ENCODE measurements around the gene NFKBIE. TPM values are rescaled to one million over a fixed set of nuclear protein-coding genes. Genes with fewer than 3 reads are reported as not detected.

NFKBIE gene
- total and polyA plus RNA-seq, 4 experiments from 2014 or later = 8.0 to 15.0 (median 10.5) TPM

DNA sequence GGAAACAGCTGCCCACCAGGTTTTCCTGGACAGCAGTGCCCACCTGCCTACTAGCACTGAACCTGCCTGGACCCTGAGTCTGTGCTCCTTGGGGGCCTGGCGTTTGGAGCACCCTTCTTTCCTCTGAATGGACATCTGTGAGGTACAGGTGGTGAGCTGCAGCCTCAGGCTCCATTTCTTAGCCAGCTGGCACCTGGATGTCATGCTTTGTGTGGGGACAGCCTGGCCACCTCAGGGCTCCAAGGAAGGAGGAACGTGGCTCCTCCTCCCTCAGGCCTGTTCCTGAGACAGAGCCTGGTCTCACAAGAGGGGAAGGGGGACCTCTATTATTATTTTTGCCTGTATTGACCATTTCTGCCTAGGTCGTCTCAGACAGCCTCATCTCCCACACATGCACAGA, 13.0 kb upstream of the NFKBIE start:
- intact Hi-C loops (cut with micrococcal nuclease) = no loop called here
- Histone ChIP-seq H3K27me3 (ENCODE audit: insufficient read depth, low read length) (peaks cover 14% of the 10 kb centered on the region), H3K4me1 (ENCODE audit: insufficient read depth, low read length) (no peaks in the 10 kb centered on the region), H3K9me3 (ENCODE audit: control insufficient read depth in 1 of 2, low read length in 2 of 2) (no peaks in the 10 kb centered on the region), H3K27ac (ENCODE audit: low read depth, low read length) (no peak overlapping the region), H3K36me3 (ENCODE audit: insufficient read depth, low read length) (no peaks in the 10 kb centered on the region), H3K4me3 (ENCODE audit: low read length in 2 of 2) (no peak overlapping the region)
- Mint-ChIP-seq H3K36me3 (peaks cover 0 to 9% of the 10 kb centered on the region in 2 donors), H3K27ac (no peak overlapping the region), H3K27me3 (peaks cover 33 to 53% of the 10 kb centered on the region in 2 donors), H3K4me3 (no peak overlapping the region), H3K9me3 (no peaks in the 10 kb centered on the region), H3K4me1 (peaks cover 0 to 13% (median 0%) of the 10 kb centered on the region in 4 donors)
- no peak for DNase-seq
- ChIA-PET POLR2A (ENCODE audit: partially characterized antibody) (no interaction called here), CTCF (ENCODE audit: partially characterized antibody) (interaction anchor here (1.3 kb wide), 2 partner anchors 10 to 27 kb away, joined by 4 to 5 read pairs; no protein-coding TSS in a partner anchor)

DNA sequence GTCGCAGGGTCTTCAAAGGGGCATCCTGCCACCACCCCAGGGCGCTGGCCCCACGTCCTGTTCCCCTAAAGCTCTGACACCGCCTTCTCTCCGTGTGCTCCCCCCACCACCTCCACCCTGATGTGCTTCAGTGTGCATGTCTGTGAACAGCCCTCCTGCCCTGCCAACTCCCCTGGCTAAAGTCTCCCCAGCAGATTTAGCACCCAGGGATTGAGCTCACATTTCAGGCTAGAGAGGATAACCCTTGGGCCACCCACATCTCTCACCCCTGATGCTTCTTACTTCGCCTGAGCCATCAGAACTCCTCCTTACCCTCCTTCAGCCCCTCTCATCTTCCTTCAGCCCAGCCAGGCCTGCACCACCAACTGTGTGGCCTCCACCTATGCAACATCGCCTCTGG, 12.4 kb upstream of the NFKBIE start:
- H3K27ac ChIP-seq (ENCODE audit: low read depth, low read length) = no peak overlapping the region
- POLR2A ChIA-PET (ENCODE audit: partially characterized antibody) = no interaction called here
- Mint-ChIP-seq H3K4me1 (peaks cover 0 to 13% (median 0%) of the 10 kb centered on the region in 4 donors), H3K27ac (no peak overlapping the region), H3K4me3 (peak overlapping the region in 1 of 8 donors; percentile 49), H3K27me3 (peaks cover 36 to 56% of the 10 kb centered on the region in 2 donors), H3K9me3 (peaks cover 0 to under 1% (median 0%) of the 10 kb centered on the region in 8 donors), H3K36me3 (peaks cover 0 to 9% of the 10 kb centered on the region in 2 donors)
- intact Hi-C loops (cut with micrococcal nuclease) = no loop called here
- no peaks in the 10 kb centered on the region for H3K9me3 ChIP-seq (ENCODE audit: control insufficient read depth in 1 of 2, low read length in 2 of 2)
- DNase-seq = no peak
- no peak overlapping the region for H3K4me3 ChIP-seq (ENCODE audit: low read length in 2 of 2)
- CTCF ChIA-PET (ENCODE audit: partially characterized antibody) = interaction anchor here (1.3 kb wide), 2 partner anchors 10 to 27 kb away, joined by 4 to 5 read pairs; no protein-coding TSS in a partner anchor
- no peaks in the 10 kb centered on the region for H3K36me3 ChIP-seq (ENCODE audit: insufficient read depth, low read length)
- H3K4me1 ChIP-seq (ENCODE audit: insufficient read depth, low read length) = no peaks in the 10 kb centered on the region
- H3K27me3 ChIP-seq (ENCODE audit: insufficient read depth, low read length) = peaks cover 16% of the 10 kb centered on the region

DNA sequence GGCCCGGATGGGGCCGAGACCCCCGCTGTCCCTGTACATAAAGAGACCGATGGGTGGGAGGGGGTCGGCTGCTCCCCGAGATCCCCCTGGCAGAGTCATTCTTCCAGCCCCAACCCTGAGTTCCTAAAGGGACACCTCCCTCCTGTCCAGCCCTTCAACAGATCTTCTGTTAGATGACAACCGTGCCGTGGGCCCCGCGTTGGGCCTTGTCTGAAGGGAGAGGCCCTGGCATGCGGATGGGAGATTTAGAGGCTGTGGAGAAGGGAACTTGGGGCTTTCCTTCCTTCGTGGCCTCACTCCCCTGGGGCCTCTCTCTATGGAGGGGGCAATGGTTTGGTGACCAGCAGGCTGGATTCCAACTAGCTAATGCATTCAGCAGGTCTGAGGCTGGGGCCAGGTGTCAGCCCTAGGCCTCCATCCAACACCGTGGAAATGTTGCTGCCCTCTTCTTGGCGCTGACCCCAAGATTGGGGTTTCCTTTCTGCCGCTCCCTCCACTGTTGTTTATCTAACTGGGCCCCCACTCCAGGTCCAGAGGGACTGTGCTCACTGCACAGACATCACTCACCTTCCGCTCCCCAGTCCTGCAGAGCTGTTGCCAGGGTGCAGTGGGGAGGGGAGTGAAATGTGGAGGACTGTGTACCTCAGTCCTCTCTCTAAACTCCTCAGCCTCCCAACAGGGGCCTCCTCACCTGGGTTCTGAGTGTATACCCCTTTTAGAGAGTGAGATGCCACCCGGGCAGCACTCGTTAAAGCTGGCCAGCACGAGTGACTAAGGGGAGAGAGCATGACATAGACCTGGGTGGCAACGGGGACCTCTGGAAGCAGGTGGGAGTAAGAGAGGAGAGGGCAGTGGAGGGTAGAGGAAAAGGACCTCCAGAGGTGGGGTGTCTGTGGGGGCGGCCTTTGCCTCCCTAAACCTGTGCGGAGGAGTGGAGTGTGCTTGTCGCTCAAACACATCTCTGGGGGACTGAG, 11.6 kb upstream of the NFKBIE start:
- no peaks in the 10 kb centered on the region for H3K9me3 ChIP-seq (ENCODE audit: control insufficient read depth in 1 of 2, low read length in 2 of 2)
- intact Hi-C loops (cut with micrococcal nuclease) = no loop called here
- no peak for DNase-seq
- Mint-ChIP-seq H3K4me3 (peak overlapping the region in 5 of 8 donors; percentile 25 to 73 (median 39)), H3K9me3 (peaks cover 0 to 2% (median 0%) of the 10 kb centered on the region in 8 donors), H3K4me1 (peaks cover 0 to 13% (median 0%) of the 10 kb centered on the region in 4 donors), H3K27ac (no peak overlapping the region), H3K36me3 (peaks cover 0 to 9% of the 10 kb centered on the region in 2 donors), H3K27me3 (peaks cover 37 to 55% of the 10 kb centered on the region in 2 donors)
- CTCF ChIA-PET (ENCODE audit: partially characterized antibody) = interaction anchor here (1.3 kb wide), 1 partner anchor 28 kb away, joined by 5 read pairs; no protein-coding TSS in a partner anchor
- H3K4me1 ChIP-seq (ENCODE audit: insufficient read depth, low read length) = no peaks in the 10 kb centered on the region
- H3K4me3 ChIP-seq (ENCODE audit: low read length in 2 of 2) = no peak overlapping the region
- H3K27me3 ChIP-seq (ENCODE audit: insufficient read depth, low read length) = peaks cover 25% of the 10 kb centered on the region
- POLR2A ChIA-PET (ENCODE audit: partially characterized antibody) = no interaction called here
- H3K27ac ChIP-seq (ENCODE audit: low read depth, low read length) = no peak overlapping the region
- H3K36me3 ChIP-seq (ENCODE audit: insufficient read depth, low read length) = no peaks in the 10 kb centered on the region

DNA sequence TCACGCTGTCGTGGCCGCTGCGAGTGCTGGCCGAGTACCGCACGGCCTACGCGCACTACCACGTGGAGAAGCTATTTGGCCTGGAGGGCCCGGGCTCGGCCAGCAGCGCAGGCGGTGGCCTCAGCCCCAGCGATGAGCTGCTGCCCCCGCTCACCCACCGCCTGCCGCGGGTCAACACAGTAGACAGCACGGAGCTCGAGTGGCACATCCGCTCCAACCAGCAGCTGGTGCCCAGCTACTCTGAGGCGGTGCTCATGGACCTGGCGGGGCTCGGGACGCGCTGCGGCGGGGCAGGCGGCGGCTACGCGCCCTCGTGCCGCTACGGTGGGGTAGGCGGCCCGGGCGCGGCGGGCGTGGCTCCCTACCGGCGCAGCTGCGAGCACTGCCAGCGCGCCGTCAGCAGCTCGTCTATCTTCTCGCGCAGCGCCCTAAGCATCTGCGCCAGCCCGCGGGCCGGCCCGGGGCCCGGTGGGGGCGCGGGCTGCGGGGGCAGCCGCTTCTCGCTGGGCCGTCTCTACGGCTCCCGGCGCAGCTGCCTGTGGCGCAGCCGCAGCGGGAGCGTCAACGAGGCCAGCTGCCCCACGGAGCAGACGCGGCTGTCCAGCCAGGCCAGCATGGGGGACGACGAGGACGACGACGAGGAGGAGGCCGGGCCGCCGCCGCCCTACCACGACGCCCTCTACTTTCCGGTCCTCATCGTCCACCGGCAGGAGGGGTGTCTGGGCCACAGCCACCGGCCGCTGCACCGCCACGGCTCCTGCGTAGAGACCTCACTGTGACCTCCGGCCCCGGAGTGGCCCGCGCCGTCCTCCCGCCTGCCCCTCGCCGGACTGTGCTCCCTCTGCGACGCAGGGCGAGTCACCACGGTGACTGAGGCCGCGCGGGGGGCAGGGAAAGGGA, 10.6 kb upstream of the NFKBIE start:
- Histone ChIP-seq H3K27ac (ENCODE audit: low read depth, low read length) (no peak overlapping the region), H3K4me3 (ENCODE audit: low read length in 2 of 2) (peak overlapping the region in 1 of 2 donors; percentile 5), H3K4me1 (ENCODE audit: insufficient read depth, low read length) (peaks cover 7% of the 10 kb centered on the region), H3K9me3 (ENCODE audit: control insufficient read depth in 1 of 2, low read length in 2 of 2) (no peaks in the 10 kb centered on the region), H3K36me3 (ENCODE audit: insufficient read depth, low read length) (no peaks in the 10 kb centered on the region), H3K27me3 (ENCODE audit: insufficient read depth, low read length) (peaks cover 34% of the 10 kb centered on the region)
- intact Hi-C loops (cut with micrococcal nuclease) = no loop called here
- Mint-ChIP-seq H3K36me3 (peaks cover 0 to 9% of the 10 kb centered on the region in 2 donors), H3K27me3 (peaks cover 42 to 62% of the 10 kb centered on the region in 2 donors), H3K27ac (no peak overlapping the region), H3K9me3 (peaks cover 0 to 2% (median 0%) of the 10 kb centered on the region in 8 donors), H3K4me1 (peaks cover 0 to 13% (median 2%) of the 10 kb centered on the region in 4 donors), H3K4me3 (peak overlapping the region in 1 of 8 donors; percentile 34)
- DNase-seq = no peak
- POLR2A ChIA-PET (ENCODE audit: partially characterized antibody) = no interaction called here
- CTCF ChIA-PET (ENCODE audit: partially characterized antibody) = no interaction called here

DNA sequence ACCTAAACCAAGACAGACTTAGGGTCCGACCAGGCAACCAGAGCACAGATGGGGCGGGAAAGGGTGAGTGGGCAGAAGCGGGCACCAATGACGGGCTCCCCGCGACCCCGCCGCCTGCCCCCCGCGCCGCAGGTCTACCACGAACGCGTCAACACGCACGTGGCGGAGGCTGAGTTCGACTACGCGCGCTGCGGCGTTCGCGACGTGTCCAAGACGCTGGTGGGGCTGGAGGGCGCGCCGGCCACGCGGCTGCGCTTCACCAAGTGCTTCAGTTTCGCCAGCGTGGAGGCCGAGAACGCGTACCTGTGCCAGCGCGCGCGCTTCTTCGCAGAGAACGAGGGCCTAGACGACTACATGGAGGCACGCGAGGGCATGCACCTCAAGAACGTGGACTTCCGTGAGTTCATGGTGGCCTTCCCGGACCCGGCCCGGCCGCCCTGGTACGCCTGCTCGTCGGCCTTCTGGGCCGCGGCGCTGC, 10.0 kb upstream of the NFKBIE start:
- peaks cover 0 to 13% (median 3%) of the 10 kb centered on the region in 4 donors for H3K4me1 Mint-ChIP-seq
- peaks cover 0 to 9% of the 10 kb centered on the region in 2 donors for H3K36me3 Mint-ChIP-seq
- peaks cover 0 to 2% (median 0%) of the 10 kb centered on the region in 8 donors for H3K9me3 Mint-ChIP-seq
- POLR2A ChIA-PET (ENCODE audit: partially characterized antibody) = no interaction called here
- H3K27ac ChIP-seq (ENCODE audit: low read depth, low read length) = no peak overlapping the region
- peaks cover 43 to 60% of the 10 kb centered on the region in 2 donors for H3K27me3 Mint-ChIP-seq
- CTCF ChIA-PET (ENCODE audit: partially characterized antibody) = no interaction called here
- no peak for DNase-seq
- intact Hi-C loops (cut with micrococcal nuclease) = no loop called here
- H3K9me3 ChIP-seq (ENCODE audit: control insufficient read depth in 1 of 2, low read length in 2 of 2) = no peaks in the 10 kb centered on the region
- H3K36me3 ChIP-seq (ENCODE audit: insufficient read depth, low read length) = no peaks in the 10 kb centered on the region
- H3K27ac Mint-ChIP-seq = no peak overlapping the region
- no peak overlapping the region for H3K4me3 Mint-ChIP-seq
- peaks cover 36% of the 10 kb centered on the region for H3K27me3 ChIP-seq (ENCODE audit: insufficient read depth, low read length)
- H3K4me3 ChIP-seq (ENCODE audit: low read length in 2 of 2) = peak overlapping the region in 1 of 2 donors; percentile 5
- peaks cover 7% of the 10 kb centered on the region for H3K4me1 ChIP-seq (ENCODE audit: insufficient read depth, low read length)

DNA sequence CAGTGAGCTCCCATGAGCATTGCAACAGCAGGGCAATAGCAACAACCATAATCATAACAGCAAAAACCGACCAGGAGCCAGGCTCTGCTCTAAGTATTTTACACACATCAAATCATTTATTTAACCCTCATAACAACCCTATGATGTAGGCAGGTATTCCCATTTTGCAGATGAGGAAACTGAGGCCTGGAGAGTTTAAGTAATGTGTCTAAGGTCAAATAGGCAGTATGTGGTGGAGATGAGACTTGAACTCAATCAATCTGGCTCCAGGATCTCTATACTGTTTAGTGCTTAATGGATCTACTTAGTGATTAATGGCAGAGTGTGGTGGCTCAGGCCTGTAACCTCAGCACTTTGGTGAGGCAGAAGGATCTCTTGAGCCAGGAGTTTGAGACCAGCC, 8.3 kb upstream of the NFKBIE start:
- peaks cover 0 to 2% (median 0%) of the 10 kb centered on the region in 8 donors for H3K9me3 Mint-ChIP-seq
- DNase-seq = no peak
- intact Hi-C loops (cut with micrococcal nuclease) = no loop called here
- Histone ChIP-seq H3K27me3 (ENCODE audit: insufficient read depth, low read length) (peaks cover 43% of the 10 kb centered on the region), H3K36me3 (ENCODE audit: insufficient read depth, low read length) (no peaks in the 10 kb centered on the region), H3K4me3 (ENCODE audit: low read length in 2 of 2) (no peak overlapping the region), H3K4me1 (ENCODE audit: insufficient read depth, low read length) (peaks cover 7% of the 10 kb centered on the region), H3K27ac (ENCODE audit: low read depth, low read length) (no peak overlapping the region), H3K9me3 (ENCODE audit: control insufficient read depth in 1 of 2, low read length in 2 of 2) (no peaks in the 10 kb centered on the region)
- POLR2A ChIA-PET (ENCODE audit: partially characterized antibody) = no interaction called here
- H3K4me3 Mint-ChIP-seq = peak overlapping the region in 1 of 8 donors; percentile 4
- peak overlapping the region in 1 of 7 donors; percentile 37 for H3K27ac Mint-ChIP-seq
- peaks cover 0 to 5% of the 10 kb centered on the region in 2 donors for H3K36me3 Mint-ChIP-seq
- CTCF ChIA-PET (ENCODE audit: partially characterized antibody) = no interaction called here
- peaks cover 45 to 65% of the 10 kb centered on the region in 2 donors for H3K27me3 Mint-ChIP-seq
- H3K4me1 Mint-ChIP-seq = peaks cover 0 to 19% (median 4%) of the 10 kb centered on the region in 4 donors

Data from CD4-positive, alpha-beta memory T cell (primary cell).